ENCODE results near the gene SRBD1. TPM values are rescaled to one million over a fixed set of nuclear protein-coding genes. Genes with fewer than 3 reads are reported as not detected.

Gene SRBD1
- total RNA-seq, 1 experiment from 2014 or later: 23.2 TPM

- no peak for DNase-seq (ENCODE audit: low read depth, low spot score)
- in situ Hi-C loops (cut with HindIII; ENCODE audit: low pct_unique_long_range_greater_than_20kb, low sequenced_read_pairs): no loop called here
Observed at GRCh38 chr2:45571940-45572339, 39.1 kb downstream of the SRBD1 start.

DNA sequence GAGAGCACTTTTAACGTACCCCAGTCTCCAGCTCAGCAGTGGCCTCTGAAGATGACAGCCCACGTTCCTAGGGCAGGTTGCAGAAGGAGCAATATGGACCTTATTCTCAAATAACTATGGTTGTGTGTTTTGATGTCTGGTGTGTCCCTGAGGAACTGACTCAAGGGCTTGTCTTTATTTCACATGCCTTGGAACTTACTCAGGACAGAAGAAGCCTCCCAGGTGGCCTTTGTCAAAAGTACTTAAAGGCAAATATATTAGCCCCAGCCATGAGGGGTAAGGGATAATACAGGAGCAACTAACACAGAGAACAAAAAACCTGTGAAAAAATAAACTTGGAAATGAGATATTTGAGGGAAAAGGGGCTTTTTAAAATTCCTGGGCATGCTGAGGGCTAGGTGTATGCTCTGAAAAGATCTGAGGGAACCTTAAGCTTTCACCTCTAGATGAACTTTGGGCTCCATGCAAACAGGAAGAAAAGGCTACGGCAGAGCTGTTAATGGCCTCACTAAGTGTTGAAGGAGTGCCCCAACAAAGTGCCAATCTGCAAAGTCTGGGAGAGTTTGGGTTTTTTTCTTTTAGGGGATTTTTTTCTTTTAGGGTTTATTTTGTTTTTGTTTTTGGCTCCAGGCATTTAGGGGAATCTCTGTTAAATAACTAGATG, 40.3 kb downstream of the SRBD1 start:
- no peak for DNase-seq (ENCODE audit: low read depth, low spot score)
- in situ Hi-C loops (cut with HindIII; ENCODE audit: low pct_unique_long_range_greater_than_20kb, low sequenced_read_pairs): no loop called here

- no peak for DNase-seq (ENCODE audit: low read depth, low spot score)
- in situ Hi-C loops (cut with HindIII; ENCODE audit: low pct_unique_long_range_greater_than_20kb, low sequenced_read_pairs): no loop called here
Observed at GRCh38 chr2:45568935-45569334, 42.1 kb downstream of the SRBD1 start.

GRCh38 chr2:45567974-45568789, 42.9 kb downstream of the SRBD1 start:
- no peak for DNase-seq (ENCODE audit: low read depth, low spot score)
- in situ Hi-C loops (cut with HindIII; ENCODE audit: low pct_unique_long_range_greater_than_20kb, low sequenced_read_pairs): no loop called here

DNA sequence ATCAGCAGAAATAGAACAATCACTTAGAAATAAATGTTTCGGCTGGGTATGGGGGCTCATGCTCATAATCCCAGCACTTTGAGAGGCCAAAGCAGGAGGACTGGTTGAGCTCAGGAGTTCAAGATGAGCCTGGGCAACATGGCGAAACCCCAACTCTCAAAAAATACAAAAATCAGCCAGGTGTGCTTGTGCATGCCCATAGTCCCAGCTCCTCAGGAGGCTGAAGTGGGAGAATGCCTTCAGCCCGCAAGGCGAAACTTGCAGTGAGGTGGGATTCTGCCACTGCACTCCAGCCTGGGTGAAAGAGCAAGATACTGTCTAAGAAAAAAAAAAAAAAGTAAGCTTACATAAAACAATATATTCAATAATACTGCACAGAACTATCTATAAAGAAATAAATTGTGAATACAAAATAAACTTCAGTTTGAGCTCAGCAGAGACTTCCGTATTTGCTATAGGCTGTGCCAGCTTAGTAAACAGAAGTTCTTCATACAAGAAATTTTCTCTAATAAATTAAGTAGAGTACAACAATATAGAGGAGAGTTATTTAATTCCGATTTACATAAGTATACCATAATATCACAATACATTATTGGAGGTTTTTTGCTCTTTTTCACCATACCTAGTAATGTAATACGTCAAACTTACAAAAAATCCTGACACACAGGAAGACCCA, 43.6 kb downstream of the SRBD1 start:
- in situ Hi-C loops (cut with HindIII; ENCODE audit: low pct_unique_long_range_greater_than_20kb, low sequenced_read_pairs): no loop called here

DNA sequence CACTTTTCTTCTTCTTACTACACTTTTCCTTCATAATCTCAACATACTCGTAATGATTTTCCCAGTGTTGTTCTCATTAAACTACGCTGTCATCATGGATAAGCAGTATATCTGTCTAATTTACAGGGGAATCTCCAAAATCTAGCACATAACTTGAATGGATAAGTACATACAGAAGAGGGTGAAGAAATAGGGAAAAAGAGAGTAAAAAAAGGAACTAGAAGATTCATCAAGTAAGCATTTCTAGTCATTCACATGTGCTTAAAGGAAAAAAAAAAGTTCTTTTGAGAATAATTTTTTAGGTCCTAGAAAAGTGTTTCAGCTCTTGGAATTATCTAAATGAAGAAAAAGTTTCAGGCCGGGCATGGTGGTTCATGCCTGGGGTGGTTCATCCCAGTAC, 51.6 kb downstream of the SRBD1 start:
- no peak for DNase-seq (ENCODE audit: low read depth, low spot score)
- in situ Hi-C loops (cut with HindIII; ENCODE audit: low pct_unique_long_range_greater_than_20kb, low sequenced_read_pairs): no loop called here

More for the DNA sequence above, 43.6 kb downstream of the SRBD1 start:
- DNase-seq (ENCODE audit: low read depth, low spot score): no peak

- in situ Hi-C loops (cut with HindIII; ENCODE audit: low pct_unique_long_range_greater_than_20kb, low sequenced_read_pairs): no loop called here
- DNase-seq (ENCODE audit: low read depth, low spot score): no peak
Observed at GRCh38 chr2:45554742-45555140, 56.3 kb downstream of the SRBD1 start.

DNA sequence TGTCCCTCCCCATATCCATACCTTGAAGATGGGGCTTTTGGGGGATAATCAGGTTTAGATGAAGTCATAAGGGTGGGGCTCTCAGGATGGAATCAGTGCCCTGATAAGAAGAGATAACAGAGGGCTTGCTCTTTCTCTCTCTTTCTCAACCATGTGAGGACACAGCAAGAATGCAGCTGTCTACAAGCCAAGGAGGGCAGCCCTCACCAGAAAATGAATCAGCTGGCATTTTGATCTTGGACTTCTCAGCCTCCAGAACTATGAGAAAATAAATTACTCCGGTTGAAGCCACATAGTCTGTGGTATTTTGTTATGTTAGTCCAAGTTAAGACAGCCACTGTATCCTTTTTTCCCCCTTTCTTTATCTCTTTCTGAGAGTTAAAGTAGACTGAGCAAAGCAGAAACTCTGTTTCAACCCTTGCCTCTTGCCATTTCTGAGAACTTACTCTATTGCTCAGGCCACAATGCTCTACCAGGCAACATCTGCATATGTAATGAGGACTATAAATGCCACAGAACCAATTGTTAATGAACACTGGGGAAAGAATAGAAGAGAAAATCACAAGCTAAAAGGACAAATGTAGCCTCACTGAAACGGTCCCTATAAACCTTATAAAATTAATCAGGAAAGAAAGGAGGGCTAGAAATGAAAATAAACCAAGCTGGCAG, 56.9 kb downstream of the SRBD1 start:
- in situ Hi-C loops (cut with HindIII; ENCODE audit: low pct_unique_long_range_greater_than_20kb, low sequenced_read_pairs): no loop called here
- no peak for DNase-seq (ENCODE audit: low read depth, low spot score)

GRCh38 chr2:45551862-45552261, 59.2 kb downstream of the SRBD1 start:
- in situ Hi-C loops (cut with HindIII; ENCODE audit: low pct_unique_long_range_greater_than_20kb, low sequenced_read_pairs): no loop called here
- no peak for DNase-seq (ENCODE audit: low read depth, low spot score)

- no peak for DNase-seq (ENCODE audit: low read depth, low spot score)
- in situ Hi-C loops (cut with HindIII; ENCODE audit: low pct_unique_long_range_greater_than_20kb, low sequenced_read_pairs): no loop called here
Observed at GRCh38 chr2:45545943-45546342, 65.1 kb downstream of the SRBD1 start.

DNA sequence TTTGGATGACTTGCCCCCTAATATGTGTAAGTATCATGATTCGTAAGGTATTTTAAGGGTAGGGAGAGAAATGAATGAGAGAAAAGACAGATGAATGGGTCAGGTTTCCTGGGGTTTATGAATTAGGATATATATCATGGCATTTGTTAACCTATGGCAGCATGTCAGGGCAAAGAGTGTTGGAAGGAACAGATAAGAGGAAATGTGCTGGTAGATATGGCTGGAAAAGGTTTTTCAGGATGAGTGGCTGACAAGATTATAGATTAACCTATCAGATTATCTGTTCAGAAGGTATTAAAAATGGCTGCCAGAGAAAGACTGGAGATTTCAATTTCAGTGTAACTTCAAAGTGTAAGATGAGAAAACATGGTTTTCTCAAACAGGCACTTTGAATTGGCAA, 67.8 kb downstream of the SRBD1 start:
- in situ Hi-C loops (cut with HindIII; ENCODE audit: low pct_unique_long_range_greater_than_20kb, low sequenced_read_pairs): no loop called here
- DNase-seq (ENCODE audit: low read depth, low spot score): no peak

DNA sequence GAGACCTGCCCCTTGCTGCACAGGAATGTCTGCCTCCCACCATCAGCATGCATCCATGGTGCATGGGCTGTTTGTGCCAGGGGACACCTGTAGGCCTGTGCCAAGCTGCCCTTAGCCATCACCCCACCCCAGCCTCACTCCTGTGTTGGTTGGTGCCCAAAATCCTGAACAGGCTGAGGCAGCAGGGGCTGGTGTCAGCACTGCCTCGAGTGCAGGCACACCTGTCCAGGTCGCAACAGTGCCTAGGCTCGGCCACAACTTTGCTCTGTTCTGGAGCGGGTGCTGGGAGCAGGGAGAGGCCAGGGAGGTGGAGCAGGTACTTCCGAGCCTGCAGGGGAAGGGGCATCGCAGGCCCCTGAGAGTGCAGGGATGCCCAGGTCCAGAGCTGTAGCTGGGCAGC, 69.1 kb downstream of the SRBD1 start:
- DNase-seq (ENCODE audit: low read depth, low spot score): no peak
- in situ Hi-C loops (cut with HindIII; ENCODE audit: low pct_unique_long_range_greater_than_20kb, low sequenced_read_pairs): no loop called here

- DNase-seq (ENCODE audit: low read depth, low spot score): no peak
- in situ Hi-C loops (cut with HindIII; ENCODE audit: low pct_unique_long_range_greater_than_20kb, low sequenced_read_pairs): no loop called here
Observed at GRCh38 chr2:45541450-45541849, 69.6 kb downstream of the SRBD1 start.

GRCh38 chr2:45540942-45541341, 70.1 kb downstream of the SRBD1 start:
- in situ Hi-C loops (cut with HindIII; ENCODE audit: low pct_unique_long_range_greater_than_20kb, low sequenced_read_pairs): no loop called here
- no peak for DNase-seq (ENCODE audit: low read depth, low spot score)

DNA sequence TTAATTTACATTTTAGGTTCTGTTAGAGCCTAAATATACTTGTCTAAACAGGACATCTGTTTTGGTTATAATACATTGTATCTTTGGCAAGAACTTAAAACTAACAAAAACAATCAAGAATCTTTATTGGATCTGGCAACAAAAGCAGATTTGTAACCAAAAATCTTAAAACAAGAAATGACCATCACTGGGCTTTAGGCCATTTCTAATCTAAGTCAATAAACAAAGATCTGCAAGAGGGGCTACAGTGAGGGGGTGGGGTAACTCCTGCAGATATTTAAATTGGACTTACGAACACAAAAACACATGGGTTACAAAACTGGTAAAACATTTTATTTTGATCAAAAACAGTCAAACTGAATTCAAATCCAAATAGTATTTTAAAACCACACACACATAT, 77.3 kb downstream of the SRBD1 start:
- in situ Hi-C loops (cut with HindIII; ENCODE audit: low pct_unique_long_range_greater_than_20kb, low sequenced_read_pairs): no loop called here
- no peak for DNase-seq (ENCODE audit: low read depth, low spot score)

GRCh38 chr2:45532181-45532580, 78.9 kb downstream of the SRBD1 start:
- in situ Hi-C loops (cut with HindIII; ENCODE audit: low pct_unique_long_range_greater_than_20kb, low sequenced_read_pairs): no loop called here
- no peak for DNase-seq (ENCODE audit: low read depth, low spot score)

- in situ Hi-C loops (cut with HindIII; ENCODE audit: low pct_unique_long_range_greater_than_20kb, low sequenced_read_pairs): no loop called here
- no peak for DNase-seq (ENCODE audit: low read depth, low spot score)
Observed at GRCh38 chr2:45524016-45524415, 87.1 kb downstream of the SRBD1 start.

- in situ Hi-C loops (cut with HindIII; ENCODE audit: low pct_unique_long_range_greater_than_20kb, low sequenced_read_pairs): no loop called here
- no peak for DNase-seq (ENCODE audit: low read depth, low spot score)
Observed at GRCh38 chr2:45518546-45518945, 92.5 kb downstream of the SRBD1 start.

All from SK-MEL-5 (cell line).